Prostate gland (tissue), 2 donors: Measurements from ENCODE around the gene LRIT3. TPM values are rescaled to one million over a fixed set of nuclear protein-coding genes. Genes with fewer than 3 reads are reported as not detected.

ENCODE experiments used
- DNase-seq: peaks from one replicate; pipeline ENCODE4 v3.0.0-alpha.2; 2019; ENCODE audit warnings: low spot score
- H3K27ac ChIP-seq, 2 donors: fragments of 200-600 bp; sonication (generic); 2 replicates each; pipeline ENCODE4 v1.5.1; 2017 to 2019
- H3K27me3 ChIP-seq: fragments of 200-600 bp; sonication (generic); replicated peaks from 2 replicates; pipeline ENCODE4 v1.5.1; 2019; ENCODE audit not compliant: insufficient read depth
- H3K36me3 ChIP-seq, 2 donors: fragments of 200-600 bp; sonication (generic); 1 replicate in 1 of 2; 2 replicates in 1 of 2; pipeline versions ENCODE4 v1.5.1 to v1.8.1; 2017 to 2019
- H3K4me1 ChIP-seq: fragments of 200-600 bp; sonication (generic); replicated peaks from 2 replicates; pipeline ENCODE4 v1.5.1; 2019
- H3K4me3 ChIP-seq, 2 donors: fragments of 200-600 bp; sonication (generic); 2 replicates each; pipeline ENCODE4 v1.5.1; 2017 to 2019
- H3K9me3 ChIP-seq: fragments of 200-600 bp; sonication (generic); 2 replicates; pipeline ENCODE4 v1.5.1; 2017
- POLR2A ChIP-seq: fragments of 450-650 bp; IDR thresholded peaks from one replicate; pipeline ENCODE4 v1.6.1; 2016; ENCODE audit warnings: antibody characterized with exemption, mild to moderate bottlenecking
- POLR2AphosphoS5 ChIP-seq: sonication (generic); formaldehyde crosslinking; IDR thresholded peaks from one replicate; pipeline ENCODE4 v1.6.1; 2017; ENCODE audit warnings: antibody characterized with exemption
- WGBS: methylation state at CpG from one replicate; pipeline ENCODE4 v1.1.5; 2018; 5-methylcytosine and 5-hydroxymethylcytosine counted together
- intact Hi-C: fragments of 100-400 bp; cut with DNase I; formaldehyde crosslinking; loops from one replicate; pipeline ENCODE4 v1.14.2; 2022
- total RNA-seq, 2 donors: library from RNA; depleted of rRNA; stranded (reverse); fragments of >200 nt; gene quantifications; one replicate each; pipeline ENCODE4 v1.1.0, GENCODE V29; 2016
- TF ChIP-seq, protein P1 (sequence below), 4 experiments: fragments of 200-600 bp in 2 of 4; fragments of 450-650 bp in 2 of 4; sonication (generic) in 2 of 4; IDR thresholded peaks; 1 replicate in 3 of 4; 2 replicates in 1 of 4; pipeline ENCODE4 v1.5.1; 2016 to 2019; ENCODE audit warnings: antibody characterized with exemption in 4 of 4, mild to moderate bottlenecking in 2 of 4, moderate library complexity in 2 of 4

Gene LRIT3
- total RNA-seq, 2 donors from 2014 or later: 0.11 to 0.27 TPM

DNA sequence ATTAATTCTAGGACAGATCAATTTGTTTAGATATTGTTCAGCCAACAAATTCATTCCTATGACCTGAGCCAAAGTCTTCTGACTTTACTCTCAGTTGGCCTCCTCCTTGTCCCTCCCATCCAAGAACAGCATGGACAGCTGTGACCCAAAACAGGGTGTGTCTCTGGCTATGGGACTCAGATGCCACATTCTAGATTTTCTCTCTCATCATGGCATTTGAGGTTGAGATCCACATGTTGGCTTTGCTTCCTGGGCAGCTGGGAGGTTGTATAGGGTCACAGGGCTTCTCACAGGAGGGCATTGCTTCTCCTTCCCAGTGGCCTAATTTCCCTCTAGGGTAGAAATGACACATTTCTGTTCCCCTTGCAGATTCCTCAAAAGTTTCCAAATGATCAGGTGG is 42.2 kb downstream of the LRIT3 start:
- no peaks in the 10 kb centered on the region for H3K27me3 ChIP-seq
- intact Hi-C loops: no loop called here
- H3K4me1 ChIP-seq: no peaks in the 10 kb centered on the region
- DNase-seq: no peak
- no peaks in the 10 kb centered on the region for H3K36me3 ChIP-seq
- no peak for TF ChIP-seq POLR2A
- TF ChIP-seq, protein P1, sequence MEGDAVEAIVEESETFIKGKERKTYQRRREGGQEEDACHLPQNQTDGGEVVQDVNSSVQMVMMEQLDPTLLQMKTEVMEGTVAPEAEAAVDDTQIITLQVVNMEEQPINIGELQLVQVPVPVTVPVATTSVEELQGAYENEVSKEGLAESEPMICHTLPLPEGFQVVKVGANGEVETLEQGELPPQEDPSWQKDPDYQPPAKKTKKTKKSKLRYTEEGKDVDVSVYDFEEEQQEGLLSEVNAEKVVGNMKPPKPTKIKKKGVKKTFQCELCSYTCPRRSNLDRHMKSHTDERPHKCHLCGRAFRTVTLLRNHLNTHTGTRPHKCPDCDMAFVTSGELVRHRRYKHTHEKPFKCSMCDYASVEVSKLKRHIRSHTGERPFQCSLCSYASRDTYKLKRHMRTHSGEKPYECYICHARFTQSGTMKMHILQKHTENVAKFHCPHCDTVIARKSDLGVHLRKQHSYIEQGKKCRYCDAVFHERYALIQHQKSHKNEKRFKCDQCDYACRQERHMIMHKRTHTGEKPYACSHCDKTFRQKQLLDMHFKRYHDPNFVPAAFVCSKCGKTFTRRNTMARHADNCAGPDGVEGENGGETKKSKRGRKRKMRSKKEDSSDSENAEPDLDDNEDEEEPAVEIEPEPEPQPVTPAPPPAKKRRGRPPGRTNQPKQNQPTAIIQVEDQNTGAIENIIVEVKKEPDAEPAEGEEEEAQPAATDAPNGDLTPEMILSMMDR (IDR thresholded peaks at IDR 0.05): no peak
- no peak for TF ChIP-seq POLR2AphosphoS5
- no peak overlapping the region for H3K27ac ChIP-seq
- no peak overlapping the region for H3K4me3 ChIP-seq
- H3K9me3 ChIP-seq: no peaks in the 10 kb centered on the region

DNA sequence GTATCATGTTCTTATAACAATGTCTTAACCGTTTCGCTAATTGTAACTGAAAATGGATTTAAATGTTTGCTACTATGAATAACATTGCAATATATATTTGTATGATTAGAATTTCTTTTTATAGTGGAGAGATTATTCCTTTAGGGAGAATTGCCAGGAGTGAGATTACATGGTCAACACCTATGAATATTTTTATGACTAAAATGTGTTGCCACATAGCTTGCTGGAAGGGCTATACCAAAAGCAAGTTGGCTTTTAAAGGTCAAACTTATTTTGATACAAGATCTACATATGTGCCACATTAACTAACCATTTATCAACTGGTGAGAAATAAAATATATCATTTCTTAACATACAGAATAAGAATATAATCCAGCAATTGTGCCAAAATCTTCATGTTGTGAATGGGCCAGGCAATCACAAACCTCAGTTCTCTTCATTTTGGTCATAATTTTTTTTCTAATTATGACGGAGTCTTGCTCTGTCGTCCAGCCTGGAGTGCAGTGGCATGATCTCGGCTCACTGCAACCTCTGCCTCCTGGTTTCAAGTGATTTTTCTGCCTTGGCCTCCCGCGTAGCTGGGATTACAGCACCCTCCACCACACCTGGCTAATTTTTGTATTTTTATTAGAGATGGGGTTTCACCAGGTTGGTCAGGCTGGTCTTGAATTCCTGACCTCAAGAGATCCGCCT is 54.8 kb downstream of the LRIT3 start:
- no peak for DNase-seq
- no peaks in the 10 kb centered on the region for H3K4me1 ChIP-seq
- TF ChIP-seq POLR2A: no peak
- no peak for TF ChIP-seq POLR2AphosphoS5
- TF ChIP-seq, protein P1 (IDR thresholded peaks at IDR 0.05): no peak
- H3K27me3 ChIP-seq: no peaks in the 10 kb centered on the region
- H3K27ac ChIP-seq: no peak overlapping the region
- WGBS: 95% methylated on average over 8 of the region's 8 CpGs
- H3K9me3 ChIP-seq: no peaks in the 10 kb centered on the region
- intact Hi-C loops: no loop called here
- H3K4me3 ChIP-seq: no peak overlapping the region
- no peaks in the 10 kb centered on the region for H3K36me3 ChIP-seq

DNA sequence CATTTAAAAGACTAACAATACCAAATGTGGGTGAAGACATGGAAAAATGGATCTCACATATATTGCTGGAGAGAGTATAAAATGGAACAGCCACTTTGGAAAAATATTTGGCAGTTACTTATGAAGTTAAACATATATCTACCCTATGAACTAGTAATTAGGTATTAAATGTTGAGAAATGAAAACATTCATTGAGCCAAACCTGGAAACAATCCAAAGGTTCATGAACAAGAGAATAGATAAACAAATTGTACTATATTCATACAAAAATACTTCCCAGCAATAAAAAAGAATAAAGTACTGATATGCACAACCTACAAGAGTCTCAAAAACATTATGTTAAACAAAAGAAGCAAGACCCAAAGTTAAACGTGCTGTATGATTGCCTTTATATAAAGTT is 60.8 kb downstream of the LRIT3 start:
- H3K4me3 ChIP-seq: no peak overlapping the region
- TF ChIP-seq, protein P1 (IDR thresholded peaks at IDR 0.05): no peak
- H3K36me3 ChIP-seq: no peaks in the 10 kb centered on the region
- H3K27ac ChIP-seq: no peak overlapping the region
- no peak for DNase-seq
- H3K9me3 ChIP-seq: no peaks in the 10 kb centered on the region
- 17% methylated on average over 1 of the region's 1 CpG for WGBS
- H3K27me3 ChIP-seq: no peaks in the 10 kb centered on the region
- no peaks in the 10 kb centered on the region for H3K4me1 ChIP-seq
- intact Hi-C loops: no loop called here

DNA sequence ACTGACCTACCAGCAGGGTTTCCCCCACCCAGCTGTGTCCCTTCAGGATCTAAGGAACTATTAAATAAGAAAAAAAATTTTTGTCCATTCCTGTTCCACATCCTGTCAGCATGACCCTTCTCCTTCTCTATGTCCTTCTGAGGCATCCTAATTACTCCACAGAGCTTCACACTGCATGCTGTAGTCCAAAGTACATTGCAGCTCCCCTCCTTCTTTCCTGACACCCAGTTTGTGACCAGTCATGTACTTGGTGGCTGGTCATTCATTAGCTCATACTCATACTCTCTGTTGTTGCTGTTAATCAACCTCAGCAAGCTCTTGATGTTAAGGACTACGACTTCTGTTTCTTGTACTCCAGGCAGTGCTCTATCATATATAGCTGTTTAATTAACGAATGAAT is 62.3 kb downstream of the LRIT3 start:
- WGBS: 87% methylated on average over 2 of the region's 2 CpGs
- DNase-seq: no peak
- Histone ChIP-seq H3K9me3 (no peaks in the 10 kb centered on the region), H3K36me3 (no peaks in the 10 kb centered on the region), H3K4me3 (no peak overlapping the region), H3K4me1 (no peaks in the 10 kb centered on the region), H3K27me3 (no peaks in the 10 kb centered on the region), H3K27ac (no peak overlapping the region)
- no peak for TF ChIP-seq POLR2AphosphoS5
- TF ChIP-seq, protein P1 (IDR thresholded peaks at IDR 0.05): no peak
- TF ChIP-seq POLR2A: no peak
- intact Hi-C loops: no loop called here
